Activated CD4-positive, alpha-beta T cell treated with anti-CD3 and anti-CD28 coated beads for 24 hours (primary cell): ENCODE data around the gene PRR36.

Experiments
- DNase-seq, 2 donors: peaks; one replicate each; pipeline ENCODE4 v3.0.0-alpha.2; 2020; ENCODE audit warnings: low read depth in 2 of 2

PRR36 gene

GRCh38 chr19:7872306-7873204 lies 1.6 kb downstream of the PRR36 start:
- DNase-seq, result no peak

GRCh38 chr19:7871437-7872305 lies 2.5 kb downstream of the PRR36 start:
- DNase-seq, result peak; percentile 66 to 77

- no peak for DNase-seq
These were observed 3.4 kb downstream of the PRR36 start for GRCh38 chr19:7870571-7871436.

GRCh38 chr19:7869910-7870511 lies 4.2 kb downstream of the PRR36 start:
- no peak for DNase-seq

- peak; percentile 57 to 63 for DNase-seq
These were observed 4.7 kb downstream of the PRR36 start for GRCh38 chr19:7869453-7869909.

- DNase-seq, result peak; percentile 67 to 70
These were observed 5.3 kb downstream of the PRR36 start for GRCh38 chr19:7868671-7869452.

- DNase-seq, result no peak
These were observed 5.9 kb downstream of the PRR36 start for GRCh38 chr19:7868326-7868670.

GRCh38 chr19:7867092-7867844 lies 6.9 kb downstream of the PRR36 start:
- DNase-seq, result no peak

- no peak for DNase-seq
These were observed 7.6 kb downstream of the PRR36 start for GRCh38 chr19:7866399-7867091.

- DNase-seq, result no peak
These were observed 8.8 kb downstream of the PRR36 start for GRCh38 chr19:7865262-7865911.

GRCh38 chr19:7864690-7865074 lies 9.5 kb downstream of the PRR36 start:
- DNase-seq, result no peak

GRCh38 chr19:7863971-7864689 lies 10.1 kb downstream of the PRR36 start:
- DNase-seq, result no peak

- no peak for DNase-seq
These were observed 10.8 kb downstream of the PRR36 start for GRCh38 chr19:7863157-7863970.

- DNase-seq, result peak; percentile 49 to 65
These were observed 11.7 kb downstream of the PRR36 start for GRCh38 chr19:7862413-7862951.

GRCh38 chr19:7861619-7862412 lies 12.4 kb downstream of the PRR36 start:
- DNase-seq, result no peak
